Caco-2 (cell line): ENCODE measurements around the gene TRIM7. TPM values are rescaled to one million over a fixed set of nuclear protein-coding genes. Genes with fewer than 3 reads are reported as not detected.

Source experiments
- BruUV-seq: library from RNA; stranded (reverse); fragments of 400-500 nt; replicated peaks from 2 replicates; lab custom pipeline; 2021; lab: Mats Ljungman, UMichigan
- CTCF ChIA-PET: fragments of 300-600 bp; sonication (Branson Sonifier 250); formaldehyde crosslinking; loops from one replicate; lab custom pipeline; 2022; ENCODE audit warnings: antibody characterized with exemption; lab: Charles Lee
- POLR2A ChIA-PET: fragments of 300-600 bp; sonication (Branson Sonifier 250); formaldehyde crosslinking; loops from one replicate; lab custom pipeline; 2022; ENCODE audit warnings: antibody characterized with exemption; lab: Charles Lee
- DNase-seq, 2 experiments: peaks; one replicate each; pipeline versions ENCODE4 v3.0.0 to v3.0.0-alpha.2; 2020 to 2022
- H3K27me3 ChIP-seq: replicated peaks from 2 replicates; pipeline ENCODE4 v1.6.0; 2011; ENCODE audit warnings: low read length; ENCODE audit not compliant: control insufficient read depth, insufficient read depth
- H3K36me3 ChIP-seq: 2 replicates; pipeline ENCODE4 v1.5.1; 2011; ENCODE audit warnings: low read length; ENCODE audit not compliant: control insufficient read depth, insufficient read depth
- H3K4me1 ChIP-seq: fragments of 250-450 bp; sonication (Bioruptor Pico); 2 replicates; pipeline ENCODE4 v1.5.1; 2020; ENCODE audit warnings: mild to moderate bottlenecking
- H3K4me3 ChIP-seq: 2 replicates; pipeline ENCODE4 v1.5.1; 2011; ENCODE audit warnings: low read depth, mild to moderate bottlenecking, control low read depth, low read length
- H3K9me3 ChIP-seq: fragments of 250-450 bp; sonication (Bioruptor Pico); 2 replicates; pipeline ENCODE4 v1.5.1; 2020; ENCODE audit warnings: mild to moderate bottlenecking, moderate library complexity
- H3K27ac Mint-ChIP-seq: one replicate; pipeline ENCODE4 v1.8.0; 2022; ENCODE audit warnings: mixed read lengths; ENCODE audit not compliant: unreplicated experiment
- H3K27me3 Mint-ChIP-seq: one replicate; pipeline ENCODE4 v1.8.0; 2022; ENCODE audit warnings: mixed read lengths; ENCODE audit not compliant: insufficient read depth, unreplicated experiment
- H3K36me3 Mint-ChIP-seq: one replicate; pipeline ENCODE4 v1.8.0; 2022; ENCODE audit warnings: mild to moderate bottlenecking, mixed read lengths; ENCODE audit not compliant: insufficient read depth, unreplicated experiment
- H3K4me1 Mint-ChIP-seq: one replicate; pipeline ENCODE4 v1.8.0; 2022; ENCODE audit warnings: low read depth, mixed read lengths; ENCODE audit not compliant: unreplicated experiment
- H3K4me3 Mint-ChIP-seq: one replicate; pipeline ENCODE4 v1.8.0; 2022; ENCODE audit warnings: mild to moderate bottlenecking, moderate library complexity, mixed read lengths; ENCODE audit not compliant: unreplicated experiment
- H3K9me3 Mint-ChIP-seq: one replicate; pipeline ENCODE4 v1.8.0; 2022; ENCODE audit warnings: mixed read lengths; ENCODE audit not compliant: unreplicated experiment
- intact Hi-C: fragments of 100-400 bp; cut with micrococcal nuclease; formaldehyde crosslinking; loops from one replicate; pipeline ENCODE4 v1.10.0; 2022; ENCODE audit not compliant: unreplicated experiment
- total RNA-seq: library from RNA; stranded (reverse); gene quantifications from 2 replicates; pipeline ENCODE4 v1.2.3, GENCODE V29; 2022
- TF ChIP-seq, protein P1 (sequence below), 2 experiments: fragments of 200-600 bp in 1 of 2; IDR thresholded peaks; 1 replicate in 1 of 2; 2 replicates in 1 of 2; pipeline versions ENCODE4 v1.5.1 to v1.8.0; 2011 to 2022; ENCODE audit warnings: antibody characterized with exemption in 1 of 2, control low read depth in 1 of 2, inconsistent platforms in 1 of 2, low read depth in 1 of 2, low read length in 1 of 2, mild to moderate bottlenecking in 1 of 2, moderate library complexity in 1 of 2; ENCODE audit not compliant: insufficient read depth in 1 of 2, severe bottlenecking in 1 of 2, unreplicated experiment in 1 of 2

TRIM7 gene
- total RNA-seq, 1 experiment from 2014 or later, result 0.86 TPM

DNA sequence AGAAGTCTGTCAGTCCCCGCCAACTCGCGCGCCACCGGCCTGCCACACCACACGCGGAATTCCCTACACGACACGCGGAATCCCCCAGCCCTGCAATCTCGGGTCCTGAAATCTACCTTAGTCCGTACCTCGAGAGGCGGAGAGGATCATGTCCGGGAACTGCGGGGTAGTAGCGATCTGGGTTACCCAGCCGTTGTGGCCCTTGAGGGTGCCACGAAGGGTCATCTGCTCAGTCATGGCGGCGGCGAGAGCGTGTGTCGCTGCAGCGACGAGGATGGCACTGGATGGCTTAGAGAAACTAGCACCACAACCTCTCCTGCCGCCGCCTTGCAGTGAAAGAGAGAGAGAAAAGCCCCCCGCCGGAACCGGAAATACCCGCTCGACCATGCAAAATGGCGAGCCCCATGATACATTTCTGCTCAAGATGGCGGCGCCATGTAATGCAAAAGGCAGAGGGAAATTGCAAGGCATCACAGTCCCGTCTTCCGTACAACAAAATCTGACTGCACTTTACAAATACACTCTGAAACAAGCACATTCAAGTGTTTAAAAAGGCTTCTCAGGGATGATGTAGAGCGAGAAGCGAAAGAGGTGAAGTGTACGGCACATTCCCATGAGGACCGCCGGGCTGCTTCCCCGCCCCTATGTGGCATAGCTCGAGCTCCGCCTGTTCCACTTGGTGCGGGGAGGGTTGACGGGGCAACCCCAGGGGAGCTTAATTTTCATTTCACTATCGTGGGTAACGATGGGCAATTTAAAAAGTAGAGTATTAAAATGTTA, 38.8 kb upstream of the TRIM7 start, which contains the start of gene RACK1:
Gene RACK1, minus strand, starts transcription at position 343 of the 780 bp plus-strand sequence. Its CDS starts 106 bp downstream, at position 237.
- H3K4me1 ChIP-seq, result peaks cover 26% of the 10 kb centered on the region
- Mint-ChIP-seq H3K27ac (peak within 1 kb of the TSS; percentile 100), H3K36me3 (peaks cover 87% of the 10 kb centered on the region), H3K4me1 (peaks cover 19% of the 10 kb centered on the region), H3K27me3 (no peaks in the 10 kb centered on the region), H3K9me3 (no peaks in the 10 kb centered on the region), H3K4me3 (peak within 1 kb of the TSS; percentile 97)
- CTCF ChIA-PET, result interaction anchor here (1.0 kb wide), 1 partner anchor 59 kb away, joined by 3 read pairs; no protein-coding TSS in a partner anchor
- peak; percentile 91 to 92 for DNase-seq
- H3K9me3 ChIP-seq, result no peaks in the 10 kb centered on the region
- no peaks in the 10 kb centered on the region for H3K27me3 ChIP-seq
- BruUV-seq, result no TSS peak
- POLR2A ChIA-PET, result interaction anchor here (1.0 to 1.1 kb wide), 5 partner anchors 9 to 59 kb away, joined by 3 to 9 read pairs (median 5); partner anchors contain the start of gene TRIM41
- H3K36me3 ChIP-seq, result peaks cover 18% of the 10 kb centered on the region
- H3K4me3 ChIP-seq, result peak within 1 kb of the TSS; percentile 87
- TF ChIP-seq, protein P1, sequence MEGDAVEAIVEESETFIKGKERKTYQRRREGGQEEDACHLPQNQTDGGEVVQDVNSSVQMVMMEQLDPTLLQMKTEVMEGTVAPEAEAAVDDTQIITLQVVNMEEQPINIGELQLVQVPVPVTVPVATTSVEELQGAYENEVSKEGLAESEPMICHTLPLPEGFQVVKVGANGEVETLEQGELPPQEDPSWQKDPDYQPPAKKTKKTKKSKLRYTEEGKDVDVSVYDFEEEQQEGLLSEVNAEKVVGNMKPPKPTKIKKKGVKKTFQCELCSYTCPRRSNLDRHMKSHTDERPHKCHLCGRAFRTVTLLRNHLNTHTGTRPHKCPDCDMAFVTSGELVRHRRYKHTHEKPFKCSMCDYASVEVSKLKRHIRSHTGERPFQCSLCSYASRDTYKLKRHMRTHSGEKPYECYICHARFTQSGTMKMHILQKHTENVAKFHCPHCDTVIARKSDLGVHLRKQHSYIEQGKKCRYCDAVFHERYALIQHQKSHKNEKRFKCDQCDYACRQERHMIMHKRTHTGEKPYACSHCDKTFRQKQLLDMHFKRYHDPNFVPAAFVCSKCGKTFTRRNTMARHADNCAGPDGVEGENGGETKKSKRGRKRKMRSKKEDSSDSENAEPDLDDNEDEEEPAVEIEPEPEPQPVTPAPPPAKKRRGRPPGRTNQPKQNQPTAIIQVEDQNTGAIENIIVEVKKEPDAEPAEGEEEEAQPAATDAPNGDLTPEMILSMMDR (IDR thresholded peaks at IDR 0.05; ENCODE audit: insufficient read depth in 1 of 2, low read depth in 1 of 2, low read length in 1 of 2, severe bottlenecking in 1 of 2, unreplicated experiment in 1 of 2), result no peak
- intact Hi-C loops, result loop anchor here (1.0 kb wide), 1 partner anchor 20 kb away; the partner anchor contains the start of gene TRIM41

DNA sequence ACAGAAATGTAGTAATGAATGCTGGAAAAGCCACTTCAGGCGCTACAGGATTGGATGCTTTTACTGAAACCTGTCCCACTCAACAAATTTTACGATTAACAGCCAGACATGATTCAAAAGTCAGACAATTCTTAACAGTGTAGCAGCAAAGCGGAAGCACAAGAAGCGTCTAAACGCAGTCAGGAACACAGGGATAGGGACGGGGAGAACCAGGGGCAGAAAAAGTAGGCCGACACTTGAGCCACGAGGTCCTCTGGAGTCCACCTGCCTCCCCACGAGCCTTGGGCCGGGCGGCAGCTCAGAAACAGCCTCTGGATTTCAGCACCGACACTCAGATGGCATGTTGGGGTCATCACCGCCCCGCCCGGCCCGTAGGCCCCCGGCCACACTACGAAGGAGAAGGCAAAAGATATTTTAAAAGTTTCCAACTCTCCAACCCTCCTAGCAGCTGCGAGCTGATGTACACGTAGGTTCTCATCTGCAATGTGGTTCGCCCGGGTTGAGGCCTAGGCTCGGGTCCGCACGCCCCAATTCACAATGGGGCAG, 38.1 kb upstream of the TRIM7 start:
- H3K9me3 Mint-ChIP-seq, result no peaks in the 10 kb centered on the region
- CTCF ChIA-PET, result no interaction called here
- peak overlapping the region; percentile 100 for H3K27ac Mint-ChIP-seq
- peaks cover 24% of the 10 kb centered on the region for H3K4me1 ChIP-seq
- peaks cover 87% of the 10 kb centered on the region for H3K36me3 Mint-ChIP-seq
- TF ChIP-seq, protein P1 (IDR thresholded peaks at IDR 0.05; ENCODE audit: insufficient read depth in 1 of 2, low read depth in 1 of 2, low read length in 1 of 2, severe bottlenecking in 1 of 2, unreplicated experiment in 1 of 2), result no peak
- no peaks in the 10 kb centered on the region for H3K27me3 Mint-ChIP-seq
- H3K4me3 Mint-ChIP-seq, result peak overlapping the region; percentile 97
- BruUV-seq, result TSS peak; percentile 48
- DNase-seq, result no peak
- H3K9me3 ChIP-seq, result no peaks in the 10 kb centered on the region
- H3K4me3 ChIP-seq, result peak overlapping the region; percentile 87
- H3K4me1 Mint-ChIP-seq, result peaks cover 14% of the 10 kb centered on the region
- peaks cover 18% of the 10 kb centered on the region for H3K36me3 ChIP-seq
- H3K27me3 ChIP-seq, result no peaks in the 10 kb centered on the region
- intact Hi-C loops, result no loop called here
- POLR2A ChIA-PET, result interaction anchor here (0.9 kb wide), 1 partner anchor 20 kb away, joined by 7 read pairs; the partner anchor contains the start of gene TRIM41

DNA sequence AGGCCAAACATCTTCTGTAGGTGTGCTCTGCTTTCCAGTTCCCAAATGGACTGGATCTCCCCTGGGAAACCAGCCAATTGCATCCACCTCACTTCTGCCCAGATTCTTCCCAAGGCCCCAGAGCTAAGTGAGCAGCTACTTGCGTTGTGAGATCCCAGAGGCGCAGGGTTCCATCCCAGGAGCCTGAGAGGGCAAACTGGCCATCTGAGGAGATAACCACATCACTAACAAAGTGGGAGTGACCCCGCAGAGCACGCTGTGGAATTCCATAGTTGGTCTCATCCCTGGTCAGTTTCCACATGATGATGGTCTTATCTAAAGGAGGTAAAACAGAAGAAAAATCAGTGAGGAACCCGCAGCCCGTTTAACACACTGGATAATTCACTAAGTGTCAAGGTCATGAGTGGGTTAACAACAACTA, 37.0 kb upstream of the TRIM7 start:
- H3K4me3 ChIP-seq, result peak overlapping the region; percentile 87
- H3K27ac Mint-ChIP-seq, result peak overlapping the region; percentile 100
- H3K36me3 ChIP-seq, result peaks cover 26% of the 10 kb centered on the region
- ChIA-PET POLR2A (no interaction called here), CTCF (no interaction called here)
- H3K27me3 ChIP-seq, result no peaks in the 10 kb centered on the region
- no peak for DNase-seq
- intact Hi-C loops, result no loop called here
- no peaks in the 10 kb centered on the region for H3K9me3 Mint-ChIP-seq
- peaks cover 21% of the 10 kb centered on the region for H3K4me1 ChIP-seq
- peaks cover 87% of the 10 kb centered on the region for H3K36me3 Mint-ChIP-seq
- no peaks in the 10 kb centered on the region for H3K27me3 Mint-ChIP-seq
- TF ChIP-seq, protein P1 (IDR thresholded peaks at IDR 0.05; ENCODE audit: insufficient read depth in 1 of 2, low read depth in 1 of 2, low read length in 1 of 2, severe bottlenecking in 1 of 2, unreplicated experiment in 1 of 2), result no peak
- no TSS peak for BruUV-seq
- peak overlapping the region; percentile 97 for H3K4me3 Mint-ChIP-seq
- H3K4me1 Mint-ChIP-seq, result peaks cover 11% of the 10 kb centered on the region
- H3K9me3 ChIP-seq, result no peaks in the 10 kb centered on the region
